A673 (cell line): ENCODE measurements around the gene UBE2Q1.

ENCODE experiments used
- EZH2 ChIP-seq: fragments of 200-600 bp; sonication (generic); IDR thresholded peaks from 2 replicates; pipeline ENCODE4 v1.6.1; 2017; ENCODE audit warnings: borderline replicate concordance, low read depth, mild to moderate bottlenecking, mixed read lengths, antibody characterized with exemption, low read length; ENCODE audit not compliant: poor library complexity, severe bottlenecking
- TF ChIP-seq, protein P1 (sequence below): fragments of 300-800, 200-600 bp; sonication (generic); conservative IDR thresholded peaks from 2 replicates; pipeline ENCODE4 v1.5.1; 2017; ENCODE audit warnings: low read depth, mild to moderate bottlenecking, antibody characterized with exemption, low read length, moderate library complexity, mixed read lengths

DNA sequence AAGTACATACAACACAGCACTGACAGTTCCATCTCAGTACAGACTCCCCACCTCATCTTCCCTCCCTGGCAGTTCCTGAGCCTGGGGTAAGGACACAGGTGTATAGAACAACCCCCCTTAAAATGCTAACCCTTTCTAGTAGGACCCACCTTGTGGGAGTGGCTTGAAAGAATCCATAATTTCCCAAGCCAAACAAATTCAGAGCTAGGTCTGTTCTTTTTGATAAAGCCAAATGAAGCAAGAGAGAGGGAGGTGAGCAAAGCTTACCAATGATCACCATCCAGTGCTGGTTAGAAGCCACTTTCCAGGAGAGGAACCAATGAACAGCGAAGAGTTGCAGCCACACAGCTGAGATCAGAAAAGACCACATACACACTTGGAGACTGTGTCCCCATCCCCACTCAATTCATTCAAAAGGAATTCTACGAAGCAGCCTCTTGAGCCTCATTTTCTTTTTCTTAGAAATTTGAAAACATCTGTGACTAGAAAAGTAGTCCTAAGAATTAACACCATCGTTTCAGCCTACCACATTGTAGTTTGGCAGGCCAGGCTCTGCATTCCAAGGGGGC lies 9.2 kb downstream of the UBE2Q1 start:
- TF ChIP-seq, protein P1, sequence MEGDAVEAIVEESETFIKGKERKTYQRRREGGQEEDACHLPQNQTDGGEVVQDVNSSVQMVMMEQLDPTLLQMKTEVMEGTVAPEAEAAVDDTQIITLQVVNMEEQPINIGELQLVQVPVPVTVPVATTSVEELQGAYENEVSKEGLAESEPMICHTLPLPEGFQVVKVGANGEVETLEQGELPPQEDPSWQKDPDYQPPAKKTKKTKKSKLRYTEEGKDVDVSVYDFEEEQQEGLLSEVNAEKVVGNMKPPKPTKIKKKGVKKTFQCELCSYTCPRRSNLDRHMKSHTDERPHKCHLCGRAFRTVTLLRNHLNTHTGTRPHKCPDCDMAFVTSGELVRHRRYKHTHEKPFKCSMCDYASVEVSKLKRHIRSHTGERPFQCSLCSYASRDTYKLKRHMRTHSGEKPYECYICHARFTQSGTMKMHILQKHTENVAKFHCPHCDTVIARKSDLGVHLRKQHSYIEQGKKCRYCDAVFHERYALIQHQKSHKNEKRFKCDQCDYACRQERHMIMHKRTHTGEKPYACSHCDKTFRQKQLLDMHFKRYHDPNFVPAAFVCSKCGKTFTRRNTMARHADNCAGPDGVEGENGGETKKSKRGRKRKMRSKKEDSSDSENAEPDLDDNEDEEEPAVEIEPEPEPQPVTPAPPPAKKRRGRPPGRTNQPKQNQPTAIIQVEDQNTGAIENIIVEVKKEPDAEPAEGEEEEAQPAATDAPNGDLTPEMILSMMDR = no peak
- TF ChIP-seq EZH2 = no peak
